ENCODE data around the gene MARCHF2.
"Not testable (repeated sequence)": the region's sequence is repeated elsewhere in the genome, so short reads cannot be mapped to it uniquely, and the experiment has no call there.

The MARCHF2 gene

DNA sequence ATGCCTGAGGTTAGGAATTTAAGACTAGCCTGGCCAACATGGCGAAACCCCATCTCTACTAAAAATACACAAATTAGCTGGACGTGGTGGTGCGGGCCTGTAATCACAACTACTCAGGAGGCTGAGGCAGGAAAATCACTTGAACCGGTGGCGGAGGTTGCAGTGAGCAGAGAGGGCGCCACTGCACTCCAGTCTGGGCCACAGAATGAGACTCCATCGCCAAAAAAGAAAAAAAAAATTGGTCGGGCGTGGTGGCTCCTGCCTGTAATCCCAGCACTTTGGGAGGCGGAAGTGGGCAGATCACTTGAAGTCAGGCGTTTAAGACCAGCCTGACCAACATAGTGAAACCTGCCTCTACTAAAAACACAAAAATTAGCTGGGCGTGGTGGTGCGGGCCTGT is 2.4 kb upstream of the MARCHF2 start:
- not testable (repeated sequence) for DNase-seq (ENCODE audit: low read depth)

DNA sequence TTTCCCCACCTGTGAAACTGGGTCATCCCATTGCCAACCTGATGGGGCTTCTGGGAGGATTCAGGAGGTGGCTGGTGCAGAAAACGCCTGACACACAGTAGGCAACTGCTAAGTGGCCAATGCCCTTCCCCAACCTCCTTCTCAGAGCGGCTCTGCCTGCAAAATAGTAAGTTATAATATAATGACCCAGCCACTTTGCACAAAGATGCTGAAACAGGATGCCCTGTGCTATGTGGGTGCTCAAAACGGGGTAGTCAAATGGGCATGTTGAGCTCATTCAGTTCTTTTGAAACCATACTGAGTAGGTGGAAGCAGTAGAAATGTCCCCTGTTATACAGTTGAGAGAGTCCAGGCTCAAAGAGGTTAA is 507 bp downstream of the MARCHF2 start:
- DNase-seq (ENCODE audit: low read depth): no peak

DNA sequence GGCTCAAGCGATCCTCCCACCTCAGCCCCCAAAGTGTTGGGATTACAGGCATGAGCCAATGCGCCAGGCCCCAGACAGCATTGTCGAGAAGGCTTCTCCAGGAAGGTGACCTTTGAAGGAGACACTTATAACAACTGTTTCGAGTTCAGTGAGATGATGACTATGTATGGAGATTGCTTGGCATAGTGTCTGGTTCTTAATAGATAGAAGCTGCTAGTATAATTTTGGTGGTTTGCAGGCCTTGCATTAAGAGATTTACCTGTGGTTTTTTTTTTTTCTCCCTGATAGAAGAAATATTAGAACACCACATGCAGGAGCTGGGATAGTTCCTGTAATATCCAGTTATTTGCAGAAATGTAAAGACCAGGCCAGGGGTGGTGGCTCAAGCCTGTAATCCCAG is 3.7 kb downstream of the MARCHF2 start:
- DNase-seq (ENCODE audit: low read depth): no peak

DNA sequence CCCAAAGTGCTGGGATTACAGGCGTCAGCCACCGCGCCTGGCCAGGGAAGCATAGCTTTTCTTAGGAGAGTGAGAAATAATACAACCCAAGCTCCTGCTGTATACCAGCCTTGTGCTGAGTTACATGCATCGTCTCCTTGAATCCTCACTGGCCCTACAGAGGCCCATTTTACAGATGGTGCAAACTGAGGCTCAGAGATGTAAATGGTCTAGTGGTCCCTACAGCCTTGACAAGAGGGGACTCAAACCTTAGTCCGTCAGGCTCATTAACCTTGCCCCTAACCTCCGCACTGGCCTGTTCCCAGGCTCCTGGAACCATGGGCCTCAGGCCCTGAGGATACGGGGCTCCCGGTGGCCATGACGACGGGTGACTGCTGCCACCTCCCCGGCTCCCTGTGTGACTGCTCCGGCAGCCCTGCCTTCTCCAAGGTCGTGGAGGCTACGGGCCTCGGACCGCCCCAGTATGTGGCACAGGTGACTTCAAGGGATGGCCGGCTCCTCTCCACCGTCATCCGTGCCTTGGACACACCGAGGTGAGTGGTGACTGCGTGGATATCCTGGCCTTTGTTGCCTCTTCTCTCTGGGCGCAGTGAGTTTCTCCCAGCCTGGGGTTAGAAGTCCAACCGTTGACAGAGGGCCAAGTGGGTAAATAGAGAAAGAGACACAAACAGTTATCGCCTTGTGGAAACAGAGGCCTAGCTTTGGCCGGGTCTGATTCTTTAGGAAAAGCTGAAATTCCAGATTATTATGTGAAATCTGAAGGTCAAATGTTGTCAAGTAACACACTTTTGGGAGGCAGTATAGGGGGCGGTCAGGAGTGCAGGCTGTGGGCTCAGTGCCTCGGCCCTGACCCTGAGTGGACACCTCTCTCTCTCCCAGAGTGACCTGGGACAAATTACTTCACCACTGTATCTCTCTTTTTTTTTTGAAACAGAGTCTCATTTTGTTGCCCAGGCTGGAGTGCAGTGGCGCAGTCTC is 8.7 kb downstream of the MARCHF2 start:
- DNase-seq (ENCODE audit: low read depth): no peak

DNA sequence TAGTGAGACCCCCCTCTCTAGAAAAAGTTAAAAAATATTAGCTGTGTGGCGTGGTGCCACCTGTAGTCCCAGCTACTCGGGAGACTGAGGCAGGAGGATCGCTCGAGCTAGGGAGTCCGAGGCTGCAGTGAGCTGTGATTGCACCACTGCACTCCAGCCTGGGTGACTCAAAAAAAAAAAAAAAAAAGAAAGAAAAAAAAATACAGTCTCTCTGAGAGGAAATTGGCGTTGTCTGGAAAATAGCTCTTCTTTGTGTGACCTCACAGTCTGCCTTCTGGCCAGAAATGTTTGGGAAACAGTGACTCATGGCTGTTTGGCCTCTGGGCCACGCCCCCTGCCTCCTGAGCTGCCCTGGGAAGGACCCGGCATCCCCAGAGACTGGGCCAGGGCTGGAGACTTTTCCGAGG is 10.7 kb downstream of the MARCHF2 start:
- no peak for DNase-seq (ENCODE audit: low read depth)

DNA sequence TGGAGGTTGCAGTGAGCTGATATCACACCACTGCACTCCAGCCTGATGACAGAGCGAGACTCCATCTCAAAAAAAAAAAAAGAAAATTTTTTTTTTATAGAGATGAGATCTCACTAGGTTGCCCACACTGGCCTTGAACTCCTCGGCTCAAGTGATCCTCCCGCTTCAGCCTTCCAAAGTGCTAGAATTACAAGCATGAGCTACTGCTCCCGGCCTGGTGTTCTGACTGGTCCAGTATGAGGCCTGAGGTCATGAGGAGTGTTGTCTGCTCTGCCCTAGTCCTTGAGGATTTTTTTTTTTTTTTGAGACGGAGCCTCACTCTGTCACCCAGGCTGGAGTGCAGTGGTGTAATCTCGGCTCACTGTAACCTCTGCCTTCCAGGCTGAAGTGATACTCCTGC is 12.2 kb downstream of the MARCHF2 start:
- DNase-seq (ENCODE audit: low read depth): not testable (repeated sequence)

DNA sequence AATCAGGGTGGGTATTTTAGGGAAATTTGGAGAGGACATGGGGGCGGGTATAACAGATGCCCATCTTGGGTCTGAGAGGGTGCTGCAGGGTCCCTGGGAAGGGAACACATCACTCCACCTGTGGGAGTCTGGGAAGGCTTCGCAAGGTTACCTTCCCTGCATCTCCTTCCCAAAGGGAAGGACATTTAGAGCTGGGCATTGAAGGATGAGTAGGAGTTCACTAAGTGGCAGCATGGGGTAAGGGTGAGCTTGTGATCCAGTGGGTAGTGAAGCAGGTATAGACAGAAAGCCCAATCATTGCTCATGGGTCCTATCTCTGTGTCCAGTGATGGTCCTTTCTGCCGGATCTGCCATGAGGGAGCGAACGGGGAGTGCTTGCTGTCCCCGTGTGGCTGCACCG is 13.2 kb downstream of the MARCHF2 start:
- DNase-seq (ENCODE audit: low read depth): no peak

DNA sequence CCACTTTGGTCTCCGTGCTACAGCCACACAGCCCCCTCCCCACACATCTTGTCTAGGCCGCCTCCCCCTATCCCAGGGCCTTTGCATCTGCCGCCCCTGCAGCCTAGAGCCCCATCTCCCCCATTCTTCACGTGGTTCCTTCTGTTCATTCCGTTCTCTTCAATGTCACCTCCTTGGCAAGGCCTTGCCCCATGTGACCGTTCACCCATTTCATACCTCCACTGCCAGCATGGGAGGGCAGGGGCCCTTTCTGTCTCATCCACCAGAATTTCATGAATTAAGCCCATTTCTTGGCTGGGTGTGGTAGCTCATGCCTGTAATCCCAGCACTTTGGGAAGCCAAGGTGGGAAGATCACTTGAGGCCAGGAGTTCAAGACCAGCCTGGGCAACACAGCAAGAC is 15.9 kb downstream of the MARCHF2 start:
- DNase-seq (ENCODE audit: low read depth): no peak

DNA sequence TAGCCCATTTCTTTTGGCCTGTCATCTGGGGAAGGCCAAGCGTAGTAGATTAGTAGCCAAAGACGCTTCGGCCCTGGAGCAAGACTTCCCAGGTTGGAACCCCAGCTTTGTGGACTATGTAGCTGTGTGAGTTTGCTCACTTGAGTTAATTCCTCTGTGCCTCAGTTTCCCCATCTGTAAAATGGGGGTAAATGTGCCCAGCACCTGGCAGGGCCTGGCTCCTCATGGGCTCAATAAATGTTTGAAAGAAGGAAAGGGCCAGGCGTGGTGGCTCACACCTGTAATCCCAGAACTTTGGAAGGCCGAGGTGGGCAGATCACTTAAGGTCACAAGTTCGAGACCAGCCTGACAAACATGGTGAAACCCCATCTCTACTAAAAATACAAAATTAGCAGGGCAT is 16.7 kb downstream of the MARCHF2 start:
- no peak for DNase-seq (ENCODE audit: low read depth)

DNA sequence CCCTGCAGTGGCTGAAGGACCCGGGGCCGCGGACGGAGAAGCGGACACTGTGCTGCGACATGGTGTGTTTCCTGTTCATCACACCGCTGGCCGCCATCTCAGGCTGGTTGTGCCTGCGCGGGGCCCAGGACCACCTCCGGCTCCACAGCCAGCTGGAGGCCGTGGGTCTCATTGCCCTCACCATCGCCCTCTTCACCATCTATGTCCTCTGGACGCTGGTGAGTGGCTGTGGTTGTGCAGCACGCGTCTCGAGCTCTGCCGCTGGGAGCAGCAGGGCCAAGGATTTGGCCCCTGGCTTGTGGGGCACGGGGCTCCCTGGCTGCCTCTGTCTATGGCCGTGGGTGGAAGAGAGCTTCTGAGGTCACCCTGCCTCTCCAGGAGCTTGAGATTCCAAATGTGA is 17.5 kb downstream of the MARCHF2 start:
- no peak for DNase-seq (ENCODE audit: low read depth)

- no peak for DNase-seq (ENCODE audit: low read depth)
Measured at GRCh38 chr19:8438236-8438635, 25.1 kb downstream of the MARCHF2 start.

GRCh38 chr19:8441725-8442544 is 28.8 kb downstream of the MARCHF2 start:
- no peak for DNase-seq (ENCODE audit: low read depth)

- not testable (repeated sequence) for DNase-seq (ENCODE audit: low read depth)
Measured at GRCh38 chr19:8444140-8444676, 31.1 kb downstream of the MARCHF2 start.

DNA sequence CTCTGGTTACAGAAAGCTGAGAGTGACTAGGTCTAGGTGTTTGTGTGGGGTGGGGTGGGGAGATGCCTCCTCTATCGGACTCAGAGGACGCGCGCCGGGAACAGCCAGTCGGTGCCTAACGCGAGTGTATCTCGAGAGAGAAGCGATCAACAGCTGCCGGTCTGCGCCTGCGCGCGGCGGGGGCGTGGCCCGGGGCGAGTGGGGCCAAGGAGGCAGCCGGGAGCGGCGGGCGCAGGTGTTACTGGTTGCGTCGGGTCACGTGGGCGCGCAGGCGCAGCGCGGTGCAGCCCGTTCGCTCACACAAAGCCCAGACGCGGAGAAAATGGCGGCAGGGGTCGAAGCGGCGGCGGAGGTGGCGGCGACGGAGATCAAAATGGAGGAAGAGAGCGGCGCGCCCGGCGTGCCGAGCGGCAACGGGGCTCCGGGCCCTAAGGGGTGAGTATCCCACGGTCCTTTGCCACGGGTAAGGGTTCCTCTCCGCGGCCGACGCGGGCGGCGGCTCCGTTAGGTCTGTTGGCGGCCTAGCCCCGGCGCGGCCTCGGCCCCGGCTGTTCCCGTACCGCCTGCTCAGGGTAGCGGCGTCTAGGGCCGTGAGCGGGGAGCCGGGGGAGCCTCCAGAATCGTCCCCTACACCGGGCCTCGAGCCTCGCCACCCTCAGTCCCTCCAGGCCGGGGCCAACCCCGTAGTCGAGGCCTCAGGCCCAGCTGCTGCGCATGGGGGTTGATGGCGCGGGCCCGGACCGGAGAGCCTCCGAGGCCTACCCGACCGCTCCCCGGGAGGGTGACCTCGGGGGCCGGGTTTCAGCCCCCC is 31.8 kb downstream of the MARCHF2 start, which contains the start of gene HNRNPM:
Gene HNRNPM, plus strand, starts transcription at position 299 of the 811 bp plus-strand sequence. Its CDS starts 24 bp downstream, at position 323.
- peak; percentile 100 for DNase-seq (ENCODE audit: low read depth)

GRCh38 chr19:8445488-8446001 is 32.4 kb downstream of the MARCHF2 start:
- DNase-seq (ENCODE audit: low read depth): peak; percentile 24

- DNase-seq (ENCODE audit: low read depth): no peak
Measured at GRCh38 chr19:8446061-8446709, 33.1 kb downstream of the MARCHF2 start.

GRCh38 chr19:8449830-8450229 is 36.7 kb downstream of the MARCHF2 start:
- no peak for DNase-seq (ENCODE audit: low read depth)

- DNase-seq (ENCODE audit: low read depth): no peak
Measured at GRCh38 chr19:8451377-8451776, 38.3 kb downstream of the MARCHF2 start.

- no peak for DNase-seq (ENCODE audit: low read depth)
Measured at GRCh38 chr19:8451885-8452284, 38.8 kb downstream of the MARCHF2 start.

- no peak for DNase-seq (ENCODE audit: low read depth)
Measured at GRCh38 chr19:8452446-8453123, 39.5 kb downstream of the MARCHF2 start.
